PC-3 (cell line): ENCODE data around the gene ZNF30. TPM values are rescaled to one million over a fixed set of nuclear protein-coding genes. Genes with fewer than 3 reads are reported as not detected.
"Not testable (repeated sequence)": the region's sequence is repeated elsewhere in the genome, so short reads cannot be mapped to it uniquely, and the experiment has no call there.

Source experiments
- ATAC-seq: fragments of 200-7000 bp; cut with Tn5 transposase; 2 replicates; pipeline ENCODE4 v1.9.1; 2020; ENCODE audit warnings: mild to moderate bottlenecking, moderate library complexity
- BruUV-seq: library from RNA; stranded (reverse); fragments of 400-500 nt; replicated peaks from 2 replicates; lab custom pipeline; 2021; lab: Mats Ljungman, UMichigan
- CTCF ChIA-PET: fragments of 300-600 bp; sonication (Branson Sonifier 250); formaldehyde crosslinking; loops from one replicate; lab custom pipeline; 2022; ENCODE audit warnings: antibody characterized with exemption; lab: Charles Lee
- POLR2A ChIA-PET: fragments of 300-600 bp; sonication (Branson Sonifier 250); formaldehyde crosslinking; loops from one replicate; lab custom pipeline; 2022; ENCODE audit warnings: antibody characterized with exemption; ENCODE audit not compliant: unreplicated experiment; lab: Charles Lee
- DNase-seq: peaks from one replicate; pipeline ENCODE4 v3.0.0-alpha.2; 2015
- H2AFZ ChIP-seq: fragments of 300-600 bp; sonication (generic); 2 replicates; pipeline ENCODE4 v1.6.0; 2016; ENCODE audit warnings: antibody characterized with exemption, low read length
- H3F3A ChIP-seq: fragments of 300-600 bp; sonication (generic); one replicate; pipeline ENCODE4 v1.6.0; 2017; ENCODE audit warnings: antibody characterized with exemption, low read length, control low read depth, mild to moderate bottlenecking; ENCODE audit not compliant: unreplicated experiment
- H3K27ac ChIP-seq: fragments of 300-600 bp; sonication (generic); 2 replicates; pipeline ENCODE4 v1.5.1; 2016; ENCODE audit warnings: mild to moderate bottlenecking, low read length
- H3K27me3 ChIP-seq: fragments of 300-600 bp; sonication (generic); 2 replicates; pipeline ENCODE4 v1.6.1; 2016; ENCODE audit warnings: low read length, mixed read lengths
- H3K36me3 ChIP-seq: fragments of 300-600 bp; sonication (generic); 2 replicates; pipeline ENCODE4 v1.6.1; 2016; ENCODE audit warnings: low read depth, mixed run types, low read length, mixed read lengths
- H3K4me1 ChIP-seq: fragments of 300-600 bp; sonication (generic); 2 replicates; pipeline ENCODE4 v1.5.1; 2016; ENCODE audit warnings: low read length; ENCODE audit not compliant: insufficient read depth
- H3K4me2 ChIP-seq: fragments of 300-600 bp; sonication (generic); 2 replicates; pipeline ENCODE4 v1.6.0; 2016; ENCODE audit warnings: low read length
- H3K4me3 ChIP-seq: fragments of 300-600 bp; sonication (generic); 2 replicates; pipeline ENCODE4 v1.5.1; 2016; ENCODE audit warnings: mild to moderate bottlenecking, low read length, mixed read lengths
- H3K79me2 ChIP-seq: fragments of 300-600 bp; sonication (generic); 2 replicates; pipeline ENCODE4 v1.6.1; 2017; ENCODE audit warnings: low read length, mixed read lengths
- H3K9ac ChIP-seq: fragments of 300-600 bp; sonication (generic); 2 replicates; pipeline ENCODE4 v1.6.0; 2016; ENCODE audit warnings: mild to moderate bottlenecking, low read length
- H3K9me2 ChIP-seq: fragments of 300-600 bp; sonication (generic); replicated peaks from 2 replicates; pipeline ENCODE4 v1.6.1; 2016; ENCODE audit warnings: mixed run types, low read length, mixed read lengths
- H3K9me3 ChIP-seq: fragments of 300-600 bp; sonication (generic); 2 replicates; pipeline ENCODE4 v1.6.1; 2016; ENCODE audit warnings: low read length, mixed read lengths
- H4K20me1 ChIP-seq: fragments of 300-600 bp; sonication (generic); 2 replicates; pipeline ENCODE4 v1.6.1; 2016; ENCODE audit warnings: low read length, mixed read lengths
- CTCF ChIP-seq: fragments of 300-600 bp; sonication (generic); conservative IDR thresholded peaks from 2 replicates; pipeline ENCODE4 v1.5.1; 2017; ENCODE audit warnings: antibody characterized with exemption, low read depth, mild to moderate bottlenecking, low read length
- EZH2 ChIP-seq: fragments of 300-600 bp; sonication (generic); IDR thresholded peaks from one replicate; pipeline ENCODE4 v1.6.1; 2017; ENCODE audit warnings: antibody characterized with exemption, mild to moderate bottlenecking, low read length; ENCODE audit not compliant: unreplicated experiment
- EZH2phosphoT487 ChIP-seq: fragments of 300-600 bp; sonication (generic); IDR thresholded peaks from 2 replicates; pipeline ENCODE4 v1.6.1; 2018; ENCODE audit warnings: mild to moderate bottlenecking, antibody characterized with exemption, low read length, borderline replicate concordance
- intact Hi-C: fragments of 100-400 bp; cut with micrococcal nuclease; formaldehyde crosslinking; loops from 2 replicates; pipeline ENCODE4 v1.9.0; 2023
- total RNA-seq: library from RNA; depleted of rRNA; stranded (reverse); fragments of >200 nt; gene quantifications from 2 replicates; pipeline ENCODE4 v1.2.3, GENCODE V29; 2014

The ZNF30 gene
- total RNA-seq, 1 experiment from 2014 or later: 3.5 TPM

- Histone ChIP-seq H3K36me3 (peaks cover 15% of the 10 kb centered on the region), H3K4me3 (peak within 1 kb of the TSS; percentile 85), H3K9me2 (no peaks in the 10 kb centered on the region), H3K27ac (0 out of 2 replicates have a peak within 1 kb of the TSS, but pooled peaks have one; percentile 56), H3K4me1 (peaks cover 30% of the 10 kb centered on the region), H4K20me1 (no peaks in the 10 kb centered on the region), H2AFZ (peak within 1 kb of the TSS; percentile 90), H3K79me2 (peaks cover 26% of the 10 kb centered on the region), H3K27me3 (no peaks in the 10 kb centered on the region), H3K9me3 (peaks cover 8% of the 10 kb centered on the region), H3K9ac (peak within 1 kb of the TSS; percentile 68), H3F3A (no peaks in the 10 kb centered on the region), H3K4me2 (peak within 1 kb of the TSS; percentile 84)
- POLR2A ChIA-PET: no interaction called here
- intact Hi-C loops: no loop called here
- CTCF ChIA-PET: no interaction called here
- BruUV-seq: no TSS peak
- ATAC-seq (peak; percentile 71), DNase-seq (peak; percentile 41)
- no peak for TF ChIP-seq EZH2
- TF ChIP-seq CTCF: no peak
- TF ChIP-seq EZH2phosphoT487: no peak
Observed at GRCh38 chr19:34963573-34964406, 37.1 kb downstream of the ZNF30 start, which contains the start of gene ZNF792. ZNF792 (minus strand) TSS chr19:34964229; CDS start chr19:34963662, 567 bp downstream.

- intact Hi-C loops: no loop called here
- BruUV-seq: no TSS peak
- Histone ChIP-seq H3K27ac (no peak overlapping the region), H4K20me1 (no peaks in the 10 kb centered on the region), H3K27me3 (no peaks in the 10 kb centered on the region), H2AFZ (peak overlapping the region; percentile 90; the same call in 1 of the 2 replicates), H3K36me3 (peaks cover 7% of the 10 kb centered on the region), H3K79me2 (peaks cover 26% of the 10 kb centered on the region), H3K9me3 (0 out of 2 replicates have a peak, but pooled peaks cover under 1% of the 10 kb centered on the region), H3K9ac (no peak overlapping the region), H3F3A (no peaks in the 10 kb centered on the region), H3K9me2 (no peaks in the 10 kb centered on the region), H3K4me2 (peak overlapping the region; percentile 84; the same call in 1 of the 2 replicates), H3K4me3 (no peak overlapping the region; the same call in 1 of the 2 replicates), H3K4me1 (peaks cover 30% of the 10 kb centered on the region)
- ATAC-seq: no peak
- POLR2A ChIA-PET: no interaction called here
- CTCF ChIA-PET: no interaction called here
- no peak for TF ChIP-seq EZH2
- no peak for TF ChIP-seq CTCF
- no peak for TF ChIP-seq EZH2phosphoT487
- DNase-seq: no peak
Observed at GRCh38 chr19:34964598-34964997, 37.9 kb downstream of the ZNF30 start.

- Histone ChIP-seq H3K79me2 (peaks cover 26% of the 10 kb centered on the region), H3K4me1 (peaks cover 24% of the 10 kb centered on the region)
- H3K4me2 ChIP-seq, CTCF ChIA-PET, H3K36me3 ChIP-seq, DNase-seq, H3F3A ChIP-seq, H3K9ac ChIP-seq, H4K20me1 ChIP-seq, H3K9me2 ChIP-seq, H3K4me3 ChIP-seq, H2AFZ ChIP-seq, H3K27me3 ChIP-seq, H3K27ac ChIP-seq, POLR2A ChIA-PET, H3K9me3 ChIP-seq, ATAC-seq, BruUV-seq, intact Hi-C loops: not testable (repeated sequence)
Observed at GRCh38 chr19:34965505-34965904, 38.8 kb downstream of the ZNF30 start.
